Testis (tissue), 2 donors: Measurements from ENCODE around the gene TIAM2.

Source experiments
- CTCF ChIP-seq, 3 experiments: fragments of 450-650 bp in 2 of 3; fragments of 200-600 bp in 1 of 3; sonication (generic) in 1 of 3; IDR thresholded peaks; one replicate each; pipeline ENCODE4 v1.5.1; 2016 to 2019; ENCODE audit warnings: antibody characterized with exemption in 3 of 3, mild to moderate bottlenecking in 2 of 3, moderate library complexity in 1 of 3
- POLR2A ChIP-seq: fragments of 450-650 bp; IDR thresholded peaks from one replicate; pipeline ENCODE4 v1.6.1; 2017; ENCODE audit warnings: antibody characterized with exemption, mild to moderate bottlenecking, moderate library complexity

DNA sequence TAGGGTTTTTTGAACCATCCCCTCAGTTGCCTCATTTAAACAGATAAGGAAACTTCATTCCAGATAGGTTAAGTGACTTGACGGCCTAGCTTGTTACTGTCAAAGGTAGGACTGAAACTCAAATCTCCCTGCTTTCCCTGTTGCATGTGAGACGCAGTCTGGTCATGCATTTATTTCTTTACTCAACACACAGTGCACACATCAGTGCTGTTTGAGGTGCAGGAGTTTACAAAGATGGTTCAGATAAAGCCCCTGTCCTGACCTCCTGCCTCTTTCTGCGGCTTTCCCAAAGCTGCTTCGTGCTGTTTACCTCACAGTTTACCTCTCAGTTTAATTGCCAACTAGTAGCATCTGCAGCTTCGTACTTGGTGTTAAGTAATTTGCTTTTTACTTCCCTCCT, 26.6 kb downstream of the TIAM2 start:
- TF ChIP-seq CTCF (IDR thresholded peaks at IDR 0.05) (no peak), POLR2A (no peak)
